MM.1S (cell line): Measurements from ENCODE around the gene NAPA.

Source experiments
- CTCF ChIP-seq: fragments of 300-600 bp; sonication (generic); IDR thresholded peaks from 2 replicates; pipeline ENCODE4 v1.5.1; 2016; ENCODE audit warnings: antibody characterized with exemption, low read length, mixed read lengths
- EZH2 ChIP-seq: fragments of 300-600 bp; sonication (generic); optimal IDR thresholded peaks from 2 replicates; pipeline ENCODE3; 2017; ENCODE audit warnings: low read depth, mild to moderate bottlenecking, antibody characterized with exemption, low read length, mixed read lengths
- EZH2phosphoT487 ChIP-seq: fragments of 300-600 bp; sonication (generic); IDR thresholded peaks from 2 replicates; pipeline ENCODE4 v1.6.1; 2018; ENCODE audit warnings: antibody characterized with exemption, low read length

GRCh38 chr19:47447470-47448359, 67.1 kb downstream of the NAPA start:
- TF ChIP-seq CTCF (no peak), EZH2phosphoT487 (no peak), EZH2 (no peak)
